GM18909 (cell line): Measurements from ENCODE around the gene SPATA1.
A peak's percentile ranks its signal among the peaks of the same experiment; 100 is the strongest.
"Not testable (repeated sequence)": the region's sequence is repeated elsewhere in the genome, so short reads cannot be mapped to it uniquely, and the experiment has no call there.

Experiments
- ATAC-seq: cut with Tn5 transposase; IDR thresholded peaks from one replicate; pipeline ENCODE4 v1.9.1; 2021; ENCODE audit warnings: mild to moderate bottlenecking; ENCODE audit not compliant: unreplicated experiment, poor library complexity

Gene SPATA1

GRCh38 chr1:84583648-84584047, 77.5 kb downstream of the SPATA1 start:
- no peak for ATAC-seq

- ATAC-seq: no peak
Measured at GRCh38 chr1:84584126-84584525, 77.9 kb downstream of the SPATA1 start.

- no peak for ATAC-seq
Measured at GRCh38 chr1:84585803-84586202, 79.6 kb downstream of the SPATA1 start.

GRCh38 chr1:84587099-84587498, 80.9 kb downstream of the SPATA1 start:
- no peak for ATAC-seq

GRCh38 chr1:84594959-84595358, 88.8 kb downstream of the SPATA1 start:
- not testable (repeated sequence) for ATAC-seq

- no peak for ATAC-seq
Measured at GRCh38 chr1:84597011-84597410, 90.8 kb downstream of the SPATA1 start.

- no peak for ATAC-seq
Measured at GRCh38 chr1:84598418-84598817, 92.2 kb downstream of the SPATA1 start.

- ATAC-seq: peak; percentile 79
Measured at GRCh38 chr1:84598846-84599741, 92.9 kb downstream of the SPATA1 start.

GRCh38 chr1:84600796-84601195, 94.6 kb downstream of the SPATA1 start:
- ATAC-seq: no peak

- ATAC-seq: no peak
Measured at GRCh38 chr1:84603223-84603622, 97.0 kb downstream of the SPATA1 start.

- no peak for ATAC-seq
Measured at GRCh38 chr1:84603941-84604830, 98.0 kb downstream of the SPATA1 start.

- ATAC-seq: no peak
Measured at GRCh38 chr1:84605157-84605556, 99.0 kb downstream of the SPATA1 start.

- no peak for ATAC-seq
Measured at GRCh38 chr1:84606977-84607376, 100.8 kb downstream of the SPATA1 start.

- ATAC-seq: no peak
Measured at GRCh38 chr1:84611091-84611490, 104.9 kb downstream of the SPATA1 start.

GRCh38 chr1:84611796-84612195, 105.6 kb downstream of the SPATA1 start:
- ATAC-seq: no peak

- no peak for ATAC-seq
Measured at GRCh38 chr1:84613026-84613425, 106.8 kb downstream of the SPATA1 start.

GRCh38 chr1:84613887-84614286, 107.7 kb downstream of the SPATA1 start:
- no peak for ATAC-seq

- no peak for ATAC-seq
Measured at GRCh38 chr1:84615790-84616189, 109.6 kb downstream of the SPATA1 start.
